B cell (primary cell): Measurements from ENCODE around the gene GRID1. TPM values are rescaled to one million over a fixed set of nuclear protein-coding genes. Genes with fewer than 3 reads are reported as not detected.

Experiments used
- ATAC-seq: fragments of 200-7000 bp; cut with Tn5 transposase; one replicate; pipeline ENCODE4 v1.10.0; 2021; ENCODE audit warnings: low read depth, mild to moderate bottlenecking, moderate number of reproducible peaks, moderate library complexity
- CTCF ChIA-PET: fragments of 350-600 bp; sonication (Branson Sonifier 250); formaldehyde crosslinking; loops from one replicate; lab custom pipeline; 2021; ENCODE audit warnings: antibody characterized with exemption, inconsistent platforms; lab: Charles Lee
- POLR2A ChIA-PET: fragments of 350-600 bp; sonication (Branson Sonifier 250); formaldehyde crosslinking; loops from one replicate; lab custom pipeline; 2021; ENCODE audit warnings: antibody characterized with exemption; lab: Charles Lee
- DNase-seq: peaks from one replicate; pipeline ENCODE4 v3.0.0; 2013
- H2AFZ ChIP-seq: 2 replicates; pipeline ENCODE4 v1.6.1; 2012; ENCODE audit warnings: mild to moderate bottlenecking, low read depth, low read length; ENCODE audit not compliant: insufficient read depth, poor library complexity, severe bottlenecking
- H3K27ac ChIP-seq, 2 donors: 1 replicate in 1 of 2; 2 replicates in 1 of 2; pipeline ENCODE4 v1.5.1; 2012 to 2013; ENCODE audit warnings: low read length in 2 of 2, mild to moderate bottlenecking in 2 of 2, moderate library complexity in 1 of 2
- H3K27me3 ChIP-seq, 4 experiments: fragments of 200-600 bp in 1 of 4; sonication (generic) in 1 of 4; replicated peaks in 1 of 4; 1 replicate in 2 of 4; 2 replicates in 2 of 4; pipeline versions ENCODE4 v1.6.1 to v1.7.0; 2013 to 2016; ENCODE audit warnings: low read length in 3 of 4, mild to moderate bottlenecking in 2 of 4, mixed read lengths in 1 of 4, moderate library complexity in 1 of 4; ENCODE audit not compliant: insufficient read depth in 4 of 4, control insufficient read depth in 3 of 4; ENCODE audit errors: control extremely low read depth in 1 of 4
- H3K36me3 ChIP-seq, 2 experiments: replicated peaks in 1 of 2; 1 replicate in 1 of 2; 2 replicates in 1 of 2; pipeline versions ENCODE4 v1.6.1 to v1.7.1; 2013; ENCODE audit warnings: low read length in 1 of 2; ENCODE audit not compliant: insufficient read depth in 2 of 2, control insufficient read depth in 1 of 2; ENCODE audit errors: control extremely low read depth in 1 of 2, extremely low read depth in 1 of 2
- H3K4me1 ChIP-seq, 2 donors: fragments of 200-600 bp in 1 of 2; sonication (generic) in 1 of 2; 1 replicate in 1 of 2; 2 replicates in 1 of 2; pipeline versions ENCODE4 v1.5.1 to v1.6.1; 2013 to 2017; ENCODE audit warnings: low read length in 2 of 2; ENCODE audit not compliant: control insufficient read depth in 2 of 2, insufficient read depth in 2 of 2
- H3K4me2 ChIP-seq: replicated peaks from 2 replicates; pipeline ENCODE3; 2012; ENCODE audit warnings: mild to moderate bottlenecking, low read depth, low read length; ENCODE audit not compliant: poor library complexity, severe bottlenecking
- H3K4me3 ChIP-seq, 5 experiments: fragments of 200-600 bp in 1 of 5; sonication (generic) in 1 of 5; 1 replicate in 3 of 5; 2 replicates in 2 of 5; pipeline versions ENCODE4 v1.5.1 to v1.7.0; 2011 to 2016; ENCODE audit warnings: low read length in 4 of 5, mild to moderate bottlenecking in 4 of 5, low read depth in 2 of 5, control low read depth in 1 of 5, moderate library complexity in 1 of 5; ENCODE audit not compliant: insufficient read depth in 1 of 5; ENCODE audit errors: control extremely low read depth in 1 of 5, extremely low read depth in 1 of 5
- H3K79me2 ChIP-seq: fragments of 200-600 bp; sonication (generic); one replicate; pipeline ENCODE4 v1.6.0; 2016; ENCODE audit warnings: low read length; ENCODE audit not compliant: control insufficient read depth, insufficient read depth
- H3K9ac ChIP-seq: fragments of 200-600 bp; sonication (generic); 2 replicates; pipeline ENCODE4 v1.6.1; 2017; ENCODE audit warnings: mild to moderate bottlenecking, low read length, moderate library complexity
- H3K9me3 ChIP-seq, 3 donors: one replicate each; pipeline versions ENCODE4 v1.6.1 to v1.7.1; 2013; ENCODE audit warnings: low read length in 2 of 3; ENCODE audit not compliant: control insufficient read depth in 2 of 3, insufficient read depth in 1 of 3; ENCODE audit errors: control extremely low read depth in 1 of 3
- H4K20me1 ChIP-seq: 2 replicates; pipeline ENCODE4 v1.6.0; 2012; ENCODE audit warnings: mild to moderate bottlenecking, low read length; ENCODE audit not compliant: insufficient read depth, control insufficient read depth, poor library complexity, severe bottlenecking
- H3K27ac Mint-ChIP-seq: one replicate; pipeline ENCODE4 v1.8.0; 2021; ENCODE audit warnings: mixed read lengths
- H3K27me3 Mint-ChIP-seq: one replicate; pipeline ENCODE4 v1.8.0; 2021; ENCODE audit warnings: mixed read lengths
- H3K4me1 Mint-ChIP-seq: one replicate; pipeline ENCODE4 v1.8.0; 2021; ENCODE audit warnings: mixed read lengths
- H3K4me3 Mint-ChIP-seq: one replicate; pipeline ENCODE4 v1.8.0; 2021; ENCODE audit warnings: mixed read lengths
- H3K9me3 Mint-ChIP-seq: one replicate; pipeline ENCODE4 v1.8.0; 2022; ENCODE audit warnings: mixed read lengths; ENCODE audit not compliant: insufficient read depth
- CTCF ChIP-seq: fragments of 200-600 bp; IDR thresholded peaks from one replicate; pipeline ENCODE4 v1.8.0; 2022; ENCODE audit warnings: antibody characterized with exemption, mild to moderate bottlenecking
- EZH2 ChIP-seq: IDR thresholded peaks from 2 replicates; pipeline ENCODE4 v1.6.1; 2012; ENCODE audit warnings: borderline replicate concordance, low read depth, mild to moderate bottlenecking, moderate library complexity, low read length; ENCODE audit not compliant: insufficient read depth, poor library complexity, severe bottlenecking
- WGBS: methylation state at CpG from one replicate; pipeline ENCODE4 v1.1.5; 2013; ENCODE audit warnings: missing lambda C conversion rate; ENCODE audit not compliant: insufficient coverage; 5-methylcytosine and 5-hydroxymethylcytosine counted together
- intact Hi-C: fragments of 100-400 bp; cut with micrococcal nuclease; formaldehyde crosslinking; loops from one replicate; pipeline ENCODE4 v1.10.0; 2022
- polyA plus RNA-seq: library from polyadenylated mRNA; depleted of rRNA; stranded (reverse); fragments of >200 nt; gene quantifications from 2 replicates; pipeline ENCODE4 v1.2.3, GENCODE V29; 2012
- total RNA-seq, 2 donors: library from RNA; stranded (reverse); fragments of 120-200 nt in 1 of 2; gene quantifications; 1 replicate in 1 of 2; 2 replicates in 1 of 2; pipeline versions ENCODE4 v1.2.3 to v1.2.4, GENCODE V29; 2013 to 2022

The GRID1 gene
- total and polyA plus RNA-seq, 2 donors (not counting 1 experiment from before 2014, with no cell fraction given) = not detected

DNA sequence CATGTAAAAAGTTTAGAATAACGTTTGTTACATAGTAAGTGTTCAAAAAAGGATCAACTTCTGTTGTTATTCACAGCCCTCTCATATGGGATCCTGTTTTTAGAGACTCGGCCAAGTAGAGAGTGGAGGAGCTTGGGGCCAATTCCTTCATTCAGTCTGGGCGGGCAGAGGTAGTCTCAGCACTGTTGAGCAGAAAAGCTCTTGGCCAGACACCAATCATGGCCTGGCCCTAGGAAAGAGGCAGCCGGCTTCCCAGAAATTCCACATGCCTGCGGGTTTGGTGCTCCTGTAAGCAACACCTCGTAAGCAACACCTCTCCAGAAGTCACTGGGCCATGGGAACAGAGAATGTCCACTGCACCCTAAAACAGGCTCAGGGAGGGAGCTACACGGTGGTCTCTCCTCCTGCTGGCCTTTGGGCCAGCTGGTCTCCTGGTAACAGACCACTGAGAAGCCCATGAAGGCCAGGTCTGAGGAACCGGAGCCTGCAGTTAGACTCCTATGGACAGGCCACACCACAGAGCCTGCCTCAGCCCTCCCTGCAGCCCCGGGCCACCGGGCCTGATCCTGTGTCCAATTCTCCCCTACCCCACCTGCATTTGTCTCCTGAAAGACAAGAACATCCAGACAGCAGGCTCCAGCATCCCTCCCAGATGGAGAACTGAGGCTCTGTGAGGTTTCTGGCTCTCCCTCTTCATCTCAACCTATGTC lies 149.1 kb downstream of the GRID1 start:
- intact Hi-C loops = no loop called here
- Histone ChIP-seq H3K4me1 (no peaks in the 10 kb centered on the region), H3K9ac (no peak overlapping the region), H3K9me3 (peaks cover 0 to 4% (median 0%) of the 10 kb centered on the region in 3 donors), H3K79me2 (no peaks in the 10 kb centered on the region), H4K20me1 (no peaks in the 10 kb centered on the region), H3K27ac (no peak overlapping the region), H3K4me3 (no peak overlapping the region), H3K36me3 (no peaks in the 10 kb centered on the region), H3K27me3 (no peaks in the 10 kb centered on the region), H2AFZ (no peak overlapping the region), H3K4me2 (no peak overlapping the region)
- ChIA-PET POLR2A (no interaction called here), CTCF (no interaction called here)
- Mint-ChIP-seq H3K4me3 (no peak overlapping the region), H3K27me3 (peaks cover 6% of the 10 kb centered on the region), H3K9me3 (no peaks in the 10 kb centered on the region), H3K4me1 (no peaks in the 10 kb centered on the region), H3K27ac (no peak overlapping the region)
- TF ChIP-seq EZH2 = no peak
- no peak for TF ChIP-seq CTCF
- ATAC-seq (no peak), DNase-seq (no peak)
- 81% methylated on average over 9 of the region's 10 CpGs for WGBS

- Histone ChIP-seq H3K27ac (no peak overlapping the region), H4K20me1 (no peaks in the 10 kb centered on the region), H3K4me1 (no peaks in the 10 kb centered on the region), H3K36me3 (no peaks in the 10 kb centered on the region), H3K4me3 (no peak overlapping the region), H3K4me2 (no peak overlapping the region), H2AFZ (no peak overlapping the region), H3K9me3 (peaks cover 0 to 6% (median 0%) of the 10 kb centered on the region in 3 donors), H3K79me2 (no peaks in the 10 kb centered on the region), H3K27me3 (no peaks in the 10 kb centered on the region), H3K9ac (no peak overlapping the region)
- ChIA-PET POLR2A (no interaction called here), CTCF (no interaction called here)
- intact Hi-C loops = no loop called here
- TF ChIP-seq EZH2 (no peak), CTCF (no peak)
- DNase-seq (no peak), ATAC-seq (no peak)
- H3K9me3 Mint-ChIP-seq = no peaks in the 10 kb centered on the region
- H3K4me3 Mint-ChIP-seq = no peak overlapping the region
- WGBS = no CpG with 5 or more reads among the region's 1 CpG
- peaks cover 6% of the 10 kb centered on the region for H3K27me3 Mint-ChIP-seq
- no peak overlapping the region for H3K27ac Mint-ChIP-seq
- H3K4me1 Mint-ChIP-seq = no peaks in the 10 kb centered on the region
These were observed 149.7 kb downstream of the GRID1 start for GRCh38 chr10:86216886-86217285.
